ENCODE measurements around the gene EDA.
"Not testable (repeated sequence)": the region's sequence is repeated elsewhere in the genome, so short reads cannot be mapped to it uniquely, and the experiment has no call there.

Gene EDA

GRCh38 chrX:69844636-69845035 lies 228.7 kb downstream of the EDA start:
- no peak for TF ChIP-seq CTCF (conservative IDR thresholded peaks at IDR 0.05)
- no peak overlapping the region for H3K27ac ChIP-seq

- H3K27ac ChIP-seq = not testable (repeated sequence)
Observed at GRCh38 chrX:69859999-69860398, 244.1 kb downstream of the EDA start.

DNA sequence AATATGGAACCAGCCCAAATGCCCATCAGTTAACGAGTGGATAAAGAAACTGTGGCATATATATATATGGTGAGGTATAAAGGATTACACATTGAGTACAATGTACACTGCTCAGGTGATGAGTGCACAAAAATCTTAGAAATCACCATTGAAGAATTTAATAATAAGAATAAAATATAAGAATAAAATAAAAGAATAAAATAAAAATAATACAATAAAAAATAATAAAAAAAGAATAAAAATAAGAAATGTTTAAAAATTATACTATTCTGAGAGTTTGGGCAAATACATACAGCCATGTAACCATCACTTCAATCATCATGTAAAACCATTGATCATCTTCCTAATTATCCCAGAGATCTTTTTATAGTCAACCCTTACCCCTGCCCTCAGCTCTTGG lies 260.3 kb downstream of the EDA start:
- no peak overlapping the region for H3K27ac ChIP-seq
- TF ChIP-seq CTCF (conservative IDR thresholded peaks at IDR 0.05) = no peak

DNA sequence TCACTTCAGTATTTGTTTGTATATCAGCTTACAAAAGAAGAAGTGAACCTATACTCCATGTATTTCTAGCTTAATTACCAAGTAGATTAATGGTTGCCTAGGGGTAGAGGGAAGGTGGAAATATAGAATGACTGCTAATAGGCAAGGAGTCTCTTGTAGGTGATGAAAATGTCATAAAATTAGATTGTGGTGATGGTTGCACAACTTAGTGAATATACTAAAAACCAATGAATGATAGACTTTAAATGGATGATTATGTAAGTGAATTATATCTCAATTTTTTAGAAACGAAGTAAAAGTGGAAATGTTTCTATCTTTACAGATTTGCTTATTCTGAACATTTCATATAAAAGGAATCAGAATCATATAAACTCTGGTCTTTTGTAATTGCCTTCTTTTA lies 268.3 kb downstream of the EDA start:
- H3K27ac ChIP-seq = no peak overlapping the region
- no peak for TF ChIP-seq CTCF (conservative IDR thresholded peaks at IDR 0.05)

GRCh38 chrX:69896046-69896445 lies 280.1 kb downstream of the EDA start:
- no peak overlapping the region for H3K27ac ChIP-seq
- TF ChIP-seq CTCF (conservative IDR thresholded peaks at IDR 0.05) = no peak

DNA sequence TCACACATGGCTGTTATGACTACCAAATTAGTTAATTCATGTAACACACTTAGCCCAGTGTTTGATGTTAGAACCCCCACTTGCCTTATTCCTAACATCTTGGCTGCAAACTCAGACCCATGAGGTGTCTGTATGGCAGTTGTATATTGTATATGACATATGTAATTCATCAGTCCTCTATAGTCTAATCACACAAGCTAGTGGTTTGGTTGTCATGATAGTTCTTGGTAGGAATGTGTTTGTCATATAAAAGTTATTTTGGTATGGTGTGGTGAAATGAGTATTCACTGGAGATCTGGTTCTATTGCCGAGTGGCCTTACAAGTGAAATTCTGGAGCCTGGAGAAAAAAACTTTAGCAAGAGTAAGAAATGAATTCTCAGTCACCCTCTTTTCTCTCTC lies 284.6 kb downstream of the EDA start:
- no peak overlapping the region for H3K27ac ChIP-seq
- no peak for TF ChIP-seq CTCF (conservative IDR thresholded peaks at IDR 0.05)

DNA sequence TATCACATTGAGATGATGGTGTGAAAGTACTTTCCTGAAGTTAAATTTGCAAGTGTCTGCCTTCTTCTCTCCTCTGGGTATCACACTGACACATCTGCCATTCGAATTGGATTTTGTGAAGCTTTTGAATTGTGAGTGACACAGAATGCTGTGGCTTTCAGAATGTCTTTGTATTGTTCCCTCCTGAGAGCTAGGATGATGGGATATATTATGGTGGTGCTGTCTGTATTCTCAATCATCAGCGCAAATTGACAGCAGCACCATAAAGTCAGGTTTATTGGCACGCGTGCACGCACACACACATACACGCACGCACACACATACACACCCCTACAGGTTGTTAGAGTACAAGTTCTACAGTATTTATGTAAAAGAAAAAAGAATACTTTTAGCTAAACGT lies 290.5 kb downstream of the EDA start:
- H3K27ac ChIP-seq = no peak overlapping the region
- no peak for TF ChIP-seq CTCF (conservative IDR thresholded peaks at IDR 0.05)

DNA sequence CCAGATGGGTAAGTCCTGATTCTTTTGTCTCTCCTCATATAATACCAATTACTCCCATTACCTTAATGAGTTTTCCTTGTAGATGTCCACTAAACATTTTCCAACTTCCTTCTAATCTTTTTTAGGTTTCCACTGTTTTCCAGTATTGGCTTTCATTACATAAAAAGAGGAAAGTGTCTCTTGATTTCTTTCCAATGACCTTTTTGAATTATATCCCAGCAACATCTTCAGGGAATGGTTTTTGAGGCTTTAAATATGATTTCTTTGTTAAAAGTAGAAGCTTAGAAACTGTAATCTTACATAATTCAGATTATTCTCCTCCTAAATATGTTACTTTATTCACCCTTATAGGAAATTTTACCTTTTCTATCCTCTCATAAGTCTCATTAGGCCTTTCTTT lies 298.9 kb downstream of the EDA start:
- H3K27ac ChIP-seq = no peak overlapping the region
- no peak for TF ChIP-seq CTCF (conservative IDR thresholded peaks at IDR 0.05)

All from VCaP (cell line).